SK-N-SH (cell line): ENCODE data around the gene IGSF9. TPM values are rescaled to one million over a fixed set of nuclear protein-coding genes. Genes with fewer than 3 reads are reported as not detected.

ENCODE experiments used
- CTCF ChIA-PET: fragments of 300-600, 350-600 bp; formaldehyde crosslinking; extraction: SDS; loops from one replicate; lab custom pipeline; 2021; lab: Yijun Ruan, JAX
- POLR2A ChIA-PET: fragments of 350-600 bp; sonication (Branson Sonifier 250); formaldehyde crosslinking; extraction: SDS; loops from one replicate; lab custom pipeline; 2020; ENCODE audit warnings: antibody characterized with exemption, inconsistent platforms; lab: Yijun Ruan, JAX
- DNase-seq: peaks from one replicate; pipeline ENCODE4 v3.0.0; 2012
- H2AFZ ChIP-seq: fragments of 200-600 bp; sonication (generic); 2 replicates; pipeline ENCODE4 v1.8.1; 2016; ENCODE audit warnings: antibody characterized with exemption, mild to moderate bottlenecking, low read depth
- H3F3A ChIP-seq: fragments of 200-600 bp; sonication (generic); replicated peaks from 2 replicates; pipeline ENCODE3; 2016; ENCODE audit warnings: antibody characterized with exemption, mild to moderate bottlenecking; ENCODE audit not compliant: insufficient read depth
- H3K27ac ChIP-seq, 2 experiments: fragments of 200-500 bp in 1 of 2; fragments of 200-600 bp in 1 of 2; sonication (Bioruptor generic) in 1 of 2; sonication (generic), shearing (Covaris generic) in 1 of 2; 2 replicates each; pipeline versions ENCODE4 v1.5.1 to v1.6.1; 2014 to 2016; ENCODE audit warnings: low read depth in 2 of 2, inconsistent platforms in 1 of 2, low read length in 1 of 2, mild to moderate bottlenecking in 1 of 2, mixed read lengths in 1 of 2
- H3K27me3 ChIP-seq: fragments of 200-600 bp; sonication (generic), shearing (Covaris generic); 2 replicates; pipeline ENCODE4 v1.6.1; 2016; ENCODE audit warnings: mixed run types; ENCODE audit not compliant: insufficient read depth
- H3K36me3 ChIP-seq, 2 experiments: fragments of 200-500 bp in 1 of 2; fragments of 200-600 bp in 1 of 2; sonication (Bioruptor generic) in 1 of 2; sonication (generic) in 1 of 2; replicated peaks in 1 of 2; 2 replicates each; pipeline versions ENCODE3 to v1.5.1; 2014 to 2016; ENCODE audit warnings: low read length in 1 of 2, mild to moderate bottlenecking in 1 of 2; ENCODE audit not compliant: insufficient read depth in 2 of 2, control insufficient read depth in 1 of 2
- H3K4me1 ChIP-seq, 2 experiments: fragments of 200-500 bp in 1 of 2; fragments of 200-600 bp in 1 of 2; sonication (Bioruptor generic) in 1 of 2; sonication (generic), shearing (Covaris generic) in 1 of 2; 2 replicates each; pipeline versions ENCODE4 v1.5.1 to v1.6.1; 2014 to 2016; ENCODE audit warnings: low read depth in 1 of 2, low read length in 1 of 2, mixed run types in 1 of 2; ENCODE audit not compliant: insufficient read depth in 2 of 2, control insufficient read depth in 1 of 2
- H3K4me2 ChIP-seq: fragments of 200-600 bp; sonication (generic), shearing (Covaris generic); 2 replicates; pipeline ENCODE4 v1.6.1; 2017; ENCODE audit warnings: mixed run types
- H3K4me3 ChIP-seq, 2 experiments: fragments of 200-500 bp in 1 of 2; fragments of 200-600 bp in 1 of 2; sonication (Bioruptor generic) in 1 of 2; sonication (generic), shearing (Covaris generic) in 1 of 2; 2 replicates each; pipeline versions ENCODE4 v1.5.1 to v1.8.1; 2014 to 2016; ENCODE audit warnings: low read depth in 2 of 2, inconsistent platforms in 1 of 2, low read length in 1 of 2, mild to moderate bottlenecking in 1 of 2, mixed read lengths in 1 of 2, moderate library complexity in 1 of 2
- H3K79me2 ChIP-seq: fragments of 200-600 bp; sonication (generic); 2 replicates; pipeline ENCODE4 v1.8.1; 2017; ENCODE audit warnings: mild to moderate bottlenecking; ENCODE audit not compliant: insufficient read depth
- H3K9ac ChIP-seq: fragments of 200-600 bp; sonication (generic); 2 replicates; pipeline ENCODE4 v1.6.1; 2017; ENCODE audit warnings: mixed run types
- H3K9me2 ChIP-seq: fragments of 200-600 bp; sonication (generic); 2 replicates; pipeline ENCODE4 v1.6.1; 2017; ENCODE audit warnings: mixed run types
- H3K9me3 ChIP-seq: fragments of 200-600 bp; sonication (generic); 2 replicates; pipeline ENCODE4 v1.6.1; 2017; ENCODE audit warnings: mixed run types, mild to moderate bottlenecking, moderate library complexity
- H4K20me1 ChIP-seq: fragments of 200-600 bp; sonication (generic); 2 replicates; pipeline ENCODE4 v1.6.1; 2017; ENCODE audit warnings: mild to moderate bottlenecking, mixed run types; ENCODE audit not compliant: insufficient read depth
- FOXJ3 ChIP-seq: sonication (generic); formaldehyde crosslinking; IDR thresholded peaks from 2 replicates; pipeline ENCODE4 v1.5.1; 2020; ENCODE audit warnings: mild to moderate bottlenecking, missing genetic modification reagents
- FOXM1 ChIP-seq: IDR thresholded peaks from 2 replicates; pipeline ENCODE4 v1.4.0; 2012; ENCODE audit warnings: low read depth, mild to moderate bottlenecking
- GATA2 ChIP-seq: sonication (generic); formaldehyde crosslinking; IDR thresholded peaks from 2 replicates; pipeline ENCODE4 v1.5.0; 2020; ENCODE audit warnings: mild to moderate bottlenecking, missing genetic modification reagents
- MAX ChIP-seq: IDR thresholded peaks from 2 replicates; pipeline ENCODE4 v1.4.0; 2012; ENCODE audit warnings: low read depth
- MEF2A ChIP-seq: IDR thresholded peaks from 2 replicates; pipeline ENCODE4 v1.4.0; 2012; ENCODE audit warnings: low read depth, borderline replicate concordance
- NFIC ChIP-seq: IDR thresholded peaks from 2 replicates; pipeline ENCODE4 v1.4.0; 2012; ENCODE audit warnings: borderline replicate concordance
- NRF1 ChIP-seq: IDR thresholded peaks from 2 replicates; pipeline ENCODE4 v1.6.1; 2012; ENCODE audit warnings: low read depth, mild to moderate bottlenecking, low read length
- POLR2AphosphoS5 ChIP-seq: IDR thresholded peaks from 2 replicates; pipeline ENCODE4 v1.6.1; 2012; ENCODE audit warnings: low read depth, low read length
- RFX5 ChIP-seq: IDR thresholded peaks from 2 replicates; pipeline ENCODE4 v1.6.1; 2012; ENCODE audit warnings: mild to moderate bottlenecking, improper control_type of control experiment, low read length
- RXRA ChIP-seq: IDR thresholded peaks from 2 replicates; pipeline ENCODE4 v1.4.0; 2012; ENCODE audit warnings: low read depth, mild to moderate bottlenecking, borderline replicate concordance
- SIN3A ChIP-seq: IDR thresholded peaks from 2 replicates; pipeline ENCODE4 v1.6.1; 2012; ENCODE audit warnings: low read depth, mild to moderate bottlenecking, low read length, moderate library complexity, borderline replicate concordance
- SMC3 ChIP-seq: IDR thresholded peaks from 2 replicates; pipeline ENCODE4 v1.6.1; 2012; ENCODE audit warnings: low read depth, low read length, improper control_type of control experiment
- TAF1 ChIP-seq: IDR thresholded peaks from 2 replicates; pipeline ENCODE4 v1.6.1; 2012; ENCODE audit warnings: low read depth, mild to moderate bottlenecking, low read length, moderate library complexity, borderline replicate concordance
- TCF12 ChIP-seq: IDR thresholded peaks from 2 replicates; pipeline ENCODE4 v1.4.0; 2012
- TEAD4 ChIP-seq: IDR thresholded peaks from 2 replicates; pipeline ENCODE4 v1.4.0; 2012; ENCODE audit warnings: mild to moderate bottlenecking, borderline replicate concordance; ENCODE audit not compliant: insufficient read depth
- USF1 ChIP-seq: IDR thresholded peaks from 2 replicates; pipeline ENCODE4 v1.4.0; 2012; ENCODE audit warnings: low read depth, borderline replicate concordance
- ZBTB33 ChIP-seq: IDR thresholded peaks from 2 replicates; pipeline ENCODE4 v1.4.0; 2012; ENCODE audit warnings: low read depth, borderline replicate concordance
- WGBS: methylation state at CpG from one replicate; pipeline ENCODE4 v1.1.6; 2017; ENCODE audit warnings: low lambda C conversion rate; 5-methylcytosine and 5-hydroxymethylcytosine counted together
- polyA plus RNA-seq, 3 experiments: library from polyadenylated mRNA; depleted of rRNA; stranded (reverse); fragments of >200 nt; gene quantifications; 2 replicates each; pipeline ENCODE4 v1.2.3, GENCODE V29; 2012
- TF ChIP-seq, protein P1 (sequence below): IDR thresholded peaks from 2 replicates; pipeline ENCODE4; 2012
- TF ChIP-seq, protein P2 (sequence below): fragments of 150-350 bp; IDR thresholded peaks from 2 replicates; pipeline ENCODE4 v1.6.1; 2016; ENCODE audit warnings: mild to moderate bottlenecking, low read depth, low read length
- TF ChIP-seq, protein P3 (sequence below): fragments of 150-350 bp; IDR thresholded peaks from 2 replicates; pipeline ENCODE4 v1.6.1; 2017; ENCODE audit warnings: antibody characterized with exemption, low read length, low read depth, borderline replicate concordance

The IGSF9 gene
- polyA plus RNA-seq, 1 of the 3 experiments (the other 2 are of a cell fraction) = 2.4 TPM

- H3K36me3 ChIP-seq = no peaks in the 10 kb centered on the region
- no peak overlapping the region for H3K27ac ChIP-seq
- POLR2A ChIA-PET = no interaction called here
- H3K79me2 ChIP-seq = no peaks in the 10 kb centered on the region
- DNase-seq = no peak
- CTCF ChIA-PET = interaction anchor here (1.0 to 5.0 kb wide), 3 partner anchors 11 to 63 kb away, joined by 3 to 41 read pairs (median 4); no protein-coding TSS in a partner anchor
- no peaks in the 10 kb centered on the region for H3K9me3 ChIP-seq
- H3K4me2 ChIP-seq = no peak overlapping the region
- TF ChIP-seq MEF2A (no peak), NRF1 (no peak), NFIC (no peak), RXRA (no peak), USF1 (no peak), TCF12 (no peak), POLR2AphosphoS5 (no peak), SMC3 (no peak), GATA2 (CRISPR knock-in tag) (no peak), MAX (no peak), SIN3A (no peak), RFX5 (no peak), FOXJ3 (CRISPR knock-in tag) (no peak), TAF1 (no peak), TEAD4 (no peak), ZBTB33 (no peak), FOXM1 (no peak)
- TF ChIP-seq, protein P1, sequence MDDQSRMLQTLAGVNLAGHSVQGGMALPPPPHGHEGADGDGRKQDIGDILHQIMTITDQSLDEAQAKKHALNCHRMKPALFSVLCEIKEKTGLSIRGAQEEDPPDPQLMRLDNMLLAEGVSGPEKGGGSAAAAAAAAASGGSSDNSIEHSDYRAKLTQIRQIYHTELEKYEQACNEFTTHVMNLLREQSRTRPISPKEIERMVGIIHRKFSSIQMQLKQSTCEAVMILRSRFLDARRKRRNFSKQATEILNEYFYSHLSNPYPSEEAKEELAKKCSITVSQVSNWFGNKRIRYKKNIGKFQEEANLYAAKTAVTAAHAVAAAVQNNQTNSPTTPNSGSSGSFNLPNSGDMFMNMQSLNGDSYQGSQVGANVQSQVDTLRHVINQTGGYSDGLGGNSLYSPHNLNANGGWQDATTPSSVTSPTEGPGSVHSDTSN = no peak
- TF ChIP-seq, protein P2, sequence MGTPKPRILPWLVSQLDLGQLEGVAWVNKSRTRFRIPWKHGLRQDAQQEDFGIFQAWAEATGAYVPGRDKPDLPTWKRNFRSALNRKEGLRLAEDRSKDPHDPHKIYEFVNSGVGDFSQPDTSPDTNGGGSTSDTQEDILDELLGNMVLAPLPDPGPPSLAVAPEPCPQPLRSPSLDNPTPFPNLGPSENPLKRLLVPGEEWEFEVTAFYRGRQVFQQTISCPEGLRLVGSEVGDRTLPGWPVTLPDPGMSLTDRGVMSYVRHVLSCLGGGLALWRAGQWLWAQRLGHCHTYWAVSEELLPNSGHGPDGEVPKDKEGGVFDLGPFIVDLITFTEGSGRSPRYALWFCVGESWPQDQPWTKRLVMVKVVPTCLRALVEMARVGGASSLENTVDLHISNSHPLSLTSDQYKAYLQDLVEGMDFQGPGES = no peak
- TF ChIP-seq, protein P3, sequence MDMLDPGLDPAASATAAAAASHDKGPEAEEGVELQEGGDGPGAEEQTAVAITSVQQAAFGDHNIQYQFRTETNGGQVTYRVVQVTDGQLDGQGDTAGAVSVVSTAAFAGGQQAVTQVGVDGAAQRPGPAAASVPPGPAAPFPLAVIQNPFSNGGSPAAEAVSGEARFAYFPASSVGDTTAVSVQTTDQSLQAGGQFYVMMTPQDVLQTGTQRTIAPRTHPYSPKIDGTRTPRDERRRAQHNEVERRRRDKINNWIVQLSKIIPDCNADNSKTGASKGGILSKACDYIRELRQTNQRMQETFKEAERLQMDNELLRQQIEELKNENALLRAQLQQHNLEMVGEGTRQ = no peak
- H4K20me1 ChIP-seq = no peaks in the 10 kb centered on the region
- no peaks in the 10 kb centered on the region for H3K4me1 ChIP-seq
- WGBS = 9% methylated on average over 5 of the region's 5 CpGs
- no peak overlapping the region for H3K9ac ChIP-seq
- no peaks in the 10 kb centered on the region for H3F3A ChIP-seq
- H2AFZ ChIP-seq = no peak overlapping the region
- no peak overlapping the region for H3K4me3 ChIP-seq
- no peaks in the 10 kb centered on the region for H3K9me2 ChIP-seq
- H3K27me3 ChIP-seq = peaks cover 29% of the 10 kb centered on the region; the same call in 1 of the 2 replicates
Observed at GRCh38 chr1:159983681-159984080, 38.3 kb upstream of the IGSF9 start.
